GM13976 (cell line): ENCODE measurements around the gene THOC5.

ENCODE experiments used
- DNase-seq: peaks from one replicate; pipeline ENCODE4 v3.0.0; 2012; ENCODE audit warnings: low spot score
- in situ Hi-C: fragments of 300-500 bp; cut with MboI; formaldehyde crosslinking; loops from one replicate; pipeline ENCODE4 v1.12.0; 2022; ENCODE audit warnings: low sequenced_read_pairs, mixed read lengths, inconsistent platforms; ENCODE audit not compliant: unreplicated experiment
- TF ChIP-seq, protein P1 (sequence below): IDR thresholded peaks from 2 replicates; pipeline ENCODE4 v1.5.1; 2012; ENCODE audit warnings: borderline replicate concordance, mild to moderate bottlenecking; ENCODE audit not compliant: insufficient read depth; ENCODE audit errors: extremely low read depth, missing control alignments, control extremely low read depth

The THOC5 gene

DNA sequence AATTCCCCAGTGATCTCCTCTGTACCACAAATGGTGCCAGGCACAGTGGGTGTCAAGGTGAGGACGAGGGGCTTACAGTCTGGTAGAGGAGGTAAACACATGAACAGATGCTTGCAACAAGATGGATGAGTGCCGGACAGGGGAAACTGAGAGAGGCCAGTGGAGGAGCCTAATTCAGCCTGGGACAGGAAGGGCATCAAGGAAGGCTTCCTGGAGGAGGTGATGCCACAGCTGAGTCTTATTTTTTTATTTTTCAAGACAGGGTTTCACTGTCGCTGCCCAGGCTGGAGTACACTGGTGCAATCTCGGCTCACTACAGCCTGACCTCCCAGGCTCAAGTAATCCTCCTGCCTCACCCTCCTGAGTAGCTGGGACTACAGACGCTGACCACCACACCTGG, 92.3 kb downstream of the THOC5 start:
- no peak for DNase-seq
- TF ChIP-seq, protein P1, sequence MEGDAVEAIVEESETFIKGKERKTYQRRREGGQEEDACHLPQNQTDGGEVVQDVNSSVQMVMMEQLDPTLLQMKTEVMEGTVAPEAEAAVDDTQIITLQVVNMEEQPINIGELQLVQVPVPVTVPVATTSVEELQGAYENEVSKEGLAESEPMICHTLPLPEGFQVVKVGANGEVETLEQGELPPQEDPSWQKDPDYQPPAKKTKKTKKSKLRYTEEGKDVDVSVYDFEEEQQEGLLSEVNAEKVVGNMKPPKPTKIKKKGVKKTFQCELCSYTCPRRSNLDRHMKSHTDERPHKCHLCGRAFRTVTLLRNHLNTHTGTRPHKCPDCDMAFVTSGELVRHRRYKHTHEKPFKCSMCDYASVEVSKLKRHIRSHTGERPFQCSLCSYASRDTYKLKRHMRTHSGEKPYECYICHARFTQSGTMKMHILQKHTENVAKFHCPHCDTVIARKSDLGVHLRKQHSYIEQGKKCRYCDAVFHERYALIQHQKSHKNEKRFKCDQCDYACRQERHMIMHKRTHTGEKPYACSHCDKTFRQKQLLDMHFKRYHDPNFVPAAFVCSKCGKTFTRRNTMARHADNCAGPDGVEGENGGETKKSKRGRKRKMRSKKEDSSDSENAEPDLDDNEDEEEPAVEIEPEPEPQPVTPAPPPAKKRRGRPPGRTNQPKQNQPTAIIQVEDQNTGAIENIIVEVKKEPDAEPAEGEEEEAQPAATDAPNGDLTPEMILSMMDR: no peak
- in situ Hi-C loops: no loop called here

DNA sequence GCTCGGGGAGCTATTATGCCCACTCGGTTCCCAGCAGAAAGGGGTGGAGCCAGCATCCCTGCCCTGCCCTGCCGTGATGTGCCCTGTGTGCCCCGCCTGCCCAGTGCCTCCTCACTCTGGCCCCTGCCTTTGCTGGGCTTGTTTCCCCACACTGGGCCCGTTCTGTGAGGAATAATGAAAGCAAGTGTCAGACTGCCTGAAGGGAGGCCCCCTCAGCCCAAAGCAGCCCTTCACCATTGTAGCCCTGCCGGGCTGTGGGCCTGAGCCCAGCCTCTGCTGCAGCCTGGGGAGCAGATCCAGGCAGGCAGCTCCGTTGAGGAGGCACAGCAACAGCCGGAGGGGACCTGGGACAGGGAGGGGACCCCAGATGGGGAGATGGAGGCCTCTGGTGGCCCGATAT, 93.8 kb downstream of the THOC5 start:
- peak; percentile 17 for DNase-seq
- TF ChIP-seq, protein P1: no peak
- in situ Hi-C loops: no loop called here

GRCh38 chr22:29458551-29458950, 95.0 kb downstream of the THOC5 start:
- DNase-seq: no peak
- in situ Hi-C loops: no loop called here
- TF ChIP-seq, protein P1: no peak

GRCh38 chr22:29457730-29458129, 95.8 kb downstream of the THOC5 start:
- in situ Hi-C loops: no loop called here
- DNase-seq: peak; percentile 82
- TF ChIP-seq, protein P1: no peak

- TF ChIP-seq, protein P1: no peak
- in situ Hi-C loops: no loop called here
- DNase-seq: no peak
These were observed 97.3 kb downstream of the THOC5 start for GRCh38 chr22:29456211-29456671.
